Natural killer cell (primary cell): ENCODE measurements around the gene BRAT1. TPM values are rescaled to one million over a fixed set of nuclear protein-coding genes. Genes with fewer than 3 reads are reported as not detected.

Experiments used
- ATAC-seq, 3 donors: fragments of 150-1000 bp in 2 of 3; fragments of 200-7000 bp in 1 of 3; cut with Tn5 transposase; 1 replicate in 1 of 3; 2 replicates in 2 of 3; pipeline ENCODE4 v1.10.0; 2021; ENCODE audit warnings: mild to moderate bottlenecking in 2 of 3, moderate library complexity in 2 of 3
- DNase-seq, 2 donors: peaks; one replicate each; pipeline versions ENCODE4 v3.0.0 to v3.0.0-alpha.2; 2013 to 2021; ENCODE audit warnings: mixed read lengths in 1 of 2
- H3K27ac ChIP-seq: one replicate; pipeline ENCODE4 v1.5.1; 2013; ENCODE audit warnings: mild to moderate bottlenecking, low read length
- H3K27me3 ChIP-seq: one replicate; pipeline ENCODE4 v1.6.1; 2013; ENCODE audit warnings: low read length; ENCODE audit not compliant: control insufficient read depth, insufficient read depth
- H3K36me3 ChIP-seq: one replicate; pipeline ENCODE4 v1.6.1; 2013; ENCODE audit warnings: low read length; ENCODE audit not compliant: control insufficient read depth, insufficient read depth
- H3K4me1 ChIP-seq: one replicate; pipeline ENCODE4 v1.6.1; 2013; ENCODE audit warnings: low read length; ENCODE audit not compliant: control insufficient read depth, insufficient read depth
- H3K4me3 ChIP-seq: one replicate; pipeline ENCODE4 v1.5.1; 2013; ENCODE audit warnings: low read length
- H3K9me3 ChIP-seq: one replicate; pipeline ENCODE4 v1.6.1; 2013; ENCODE audit warnings: low read length; ENCODE audit not compliant: control insufficient read depth, insufficient read depth
- H3K27ac Mint-ChIP-seq, 2 donors: one replicate each; pipeline ENCODE4 v1.8.0; 2022; ENCODE audit warnings: mild to moderate bottlenecking in 2 of 2, mixed read lengths in 2 of 2, moderate library complexity in 1 of 2
- H3K27me3 Mint-ChIP-seq, 2 donors: one replicate each; pipeline ENCODE4 v1.8.0; 2022; ENCODE audit warnings: low read depth in 2 of 2, mixed read lengths in 2 of 2
- H3K36me3 Mint-ChIP-seq: one replicate; pipeline ENCODE4 v1.8.0; 2022; ENCODE audit warnings: mixed read lengths
- H3K4me1 Mint-ChIP-seq, 2 donors: one replicate each; pipeline ENCODE4 v1.8.0; 2022; ENCODE audit warnings: mixed read lengths in 2 of 2
- H3K4me3 Mint-ChIP-seq: one replicate; pipeline ENCODE4 v1.8.0; 2022; ENCODE audit warnings: mild to moderate bottlenecking, moderate library complexity, mixed read lengths
- H3K9me3 Mint-ChIP-seq, 2 donors: one replicate each; pipeline ENCODE4 v1.8.0; 2022; ENCODE audit warnings: mixed read lengths in 2 of 2
- WGBS: methylation state at CpG from one replicate; pipeline ENCODE4 v1.1.7; 2013; ENCODE audit warnings: missing lambda C conversion rate; ENCODE audit not compliant: insufficient coverage; 5-methylcytosine and 5-hydroxymethylcytosine counted together
- intact Hi-C: fragments of 100-400 bp; cut with micrococcal nuclease; formaldehyde crosslinking; loops from one replicate; pipeline ENCODE4 v1.14.2; 2022
- total RNA-seq, 4 donors: library from RNA; stranded (reverse); fragments of 120-200 nt in 1 of 4; gene quantifications; one replicate each; pipeline versions ENCODE4 v1.2.3 to v1.2.4, GENCODE V29; 2013 to 2022
- TF ChIP-seq, protein P1 (sequence below): fragments of 200-600 bp; IDR thresholded peaks from one replicate; pipeline ENCODE4 v1.8.0; 2022; ENCODE audit warnings: antibody characterized with exemption

Gene BRAT1
- total RNA-seq, 3 donors from 2014 or later (not counting 1 experiment from before 2014, with no cell fraction given), result 24.9 to 26.7 (median 25.6) TPM

DNA sequence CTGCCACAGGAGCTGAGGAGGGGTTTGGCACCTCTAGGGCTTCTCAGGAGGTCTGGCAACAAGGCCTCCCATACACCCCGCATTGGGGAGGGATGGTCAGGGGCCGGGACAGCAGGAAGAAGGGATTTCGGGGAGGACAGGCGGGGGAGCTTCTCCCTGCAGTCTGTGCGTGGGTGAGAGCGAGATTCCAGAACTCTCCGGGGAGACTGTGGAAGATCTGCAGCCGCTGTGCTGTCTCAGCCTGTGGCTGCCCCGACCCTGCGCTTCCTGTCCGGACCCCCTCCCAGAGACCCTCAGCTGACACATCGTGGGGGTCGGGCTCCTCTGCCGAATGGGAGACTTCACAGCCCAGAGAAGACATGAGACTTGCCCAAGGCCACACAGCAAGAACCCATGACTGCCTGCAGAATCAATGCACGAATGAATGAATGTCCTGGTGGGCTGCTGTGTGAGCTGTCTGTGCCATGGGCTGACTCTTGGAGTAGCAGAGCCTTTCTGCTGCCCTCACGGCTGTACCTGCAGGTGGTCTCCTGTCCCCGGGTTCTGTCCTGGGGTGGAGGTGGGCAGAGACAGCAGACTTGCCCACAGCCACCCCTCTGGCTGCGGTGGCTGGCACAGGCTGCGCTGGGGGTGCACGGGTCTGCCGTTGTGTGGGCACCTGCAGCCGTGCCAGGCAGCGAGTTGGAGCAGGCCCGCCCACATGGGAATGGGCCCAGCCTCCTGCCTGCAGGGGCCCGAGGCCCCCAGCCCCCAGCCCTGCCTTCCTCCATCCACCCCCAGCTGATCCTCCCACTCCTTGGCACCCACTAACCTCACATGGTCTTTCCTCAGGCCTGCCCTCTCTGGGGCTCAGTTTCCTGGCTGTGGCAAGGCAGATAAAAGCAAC is 52.0 kb downstream of the BRAT1 start:
- intact Hi-C loops, result no loop called here
- ATAC-seq (no peak), DNase-seq (no peak)
- no peaks in the 10 kb centered on the region for H3K36me3 Mint-ChIP-seq
- TF ChIP-seq, protein P1, sequence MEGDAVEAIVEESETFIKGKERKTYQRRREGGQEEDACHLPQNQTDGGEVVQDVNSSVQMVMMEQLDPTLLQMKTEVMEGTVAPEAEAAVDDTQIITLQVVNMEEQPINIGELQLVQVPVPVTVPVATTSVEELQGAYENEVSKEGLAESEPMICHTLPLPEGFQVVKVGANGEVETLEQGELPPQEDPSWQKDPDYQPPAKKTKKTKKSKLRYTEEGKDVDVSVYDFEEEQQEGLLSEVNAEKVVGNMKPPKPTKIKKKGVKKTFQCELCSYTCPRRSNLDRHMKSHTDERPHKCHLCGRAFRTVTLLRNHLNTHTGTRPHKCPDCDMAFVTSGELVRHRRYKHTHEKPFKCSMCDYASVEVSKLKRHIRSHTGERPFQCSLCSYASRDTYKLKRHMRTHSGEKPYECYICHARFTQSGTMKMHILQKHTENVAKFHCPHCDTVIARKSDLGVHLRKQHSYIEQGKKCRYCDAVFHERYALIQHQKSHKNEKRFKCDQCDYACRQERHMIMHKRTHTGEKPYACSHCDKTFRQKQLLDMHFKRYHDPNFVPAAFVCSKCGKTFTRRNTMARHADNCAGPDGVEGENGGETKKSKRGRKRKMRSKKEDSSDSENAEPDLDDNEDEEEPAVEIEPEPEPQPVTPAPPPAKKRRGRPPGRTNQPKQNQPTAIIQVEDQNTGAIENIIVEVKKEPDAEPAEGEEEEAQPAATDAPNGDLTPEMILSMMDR, result no peak
- Histone ChIP-seq H3K27ac (no peak overlapping the region), H3K4me3 (no peak overlapping the region), H3K4me1 (peaks cover 11% of the 10 kb centered on the region), H3K36me3 (no peaks in the 10 kb centered on the region), H3K9me3 (no peaks in the 10 kb centered on the region), H3K27me3 (no peaks in the 10 kb centered on the region)
- H3K4me1 Mint-ChIP-seq, result peaks cover 4 to 14% of the 10 kb centered on the region in 2 donors
- H3K27ac Mint-ChIP-seq, result no peak overlapping the region
- no peaks in the 10 kb centered on the region for H3K27me3 Mint-ChIP-seq
- H3K9me3 Mint-ChIP-seq, result no peaks in the 10 kb centered on the region
- 66% methylated on average over 25 of the region's 25 CpGs for WGBS
- H3K4me3 Mint-ChIP-seq, result no peak overlapping the region

DNA sequence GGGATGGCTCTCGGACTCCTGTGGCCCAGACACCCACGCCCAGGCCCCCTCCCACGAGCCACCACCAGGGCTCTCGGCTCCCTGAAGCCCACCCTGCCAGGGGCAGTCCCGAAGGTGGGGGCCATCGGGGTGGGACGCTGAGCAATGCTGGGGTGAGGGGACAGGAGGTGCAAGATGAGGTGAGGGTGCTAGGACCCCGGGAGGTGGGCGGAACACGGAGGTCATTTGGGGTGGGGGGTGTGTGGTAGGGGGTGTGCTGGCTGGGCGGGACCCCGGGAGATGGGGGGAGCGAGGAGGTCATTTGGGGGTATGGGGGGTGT is 52.7 kb downstream of the BRAT1 start:
- ATAC-seq (no peak), DNase-seq (no peak)
- H3K27me3 ChIP-seq, result peaks cover 5% of the 10 kb centered on the region
- Mint-ChIP-seq H3K4me1 (peaks cover 0 to 9% of the 10 kb centered on the region in 2 donors), H3K36me3 (no peaks in the 10 kb centered on the region), H3K27me3 (no peaks in the 10 kb centered on the region), H3K4me3 (no peak overlapping the region), H3K27ac (no peak overlapping the region), H3K9me3 (no peaks in the 10 kb centered on the region)
- H3K9me3 ChIP-seq, result no peaks in the 10 kb centered on the region
- TF ChIP-seq, protein P1, result no peak
- H3K4me1 ChIP-seq, result peaks cover 7% of the 10 kb centered on the region
- WGBS, result 91% methylated on average over 13 of the region's 13 CpGs
- H3K27ac ChIP-seq, result no peak overlapping the region
- intact Hi-C loops, result no loop called here
- no peak overlapping the region for H3K4me3 ChIP-seq
- no peaks in the 10 kb centered on the region for H3K36me3 ChIP-seq

DNA sequence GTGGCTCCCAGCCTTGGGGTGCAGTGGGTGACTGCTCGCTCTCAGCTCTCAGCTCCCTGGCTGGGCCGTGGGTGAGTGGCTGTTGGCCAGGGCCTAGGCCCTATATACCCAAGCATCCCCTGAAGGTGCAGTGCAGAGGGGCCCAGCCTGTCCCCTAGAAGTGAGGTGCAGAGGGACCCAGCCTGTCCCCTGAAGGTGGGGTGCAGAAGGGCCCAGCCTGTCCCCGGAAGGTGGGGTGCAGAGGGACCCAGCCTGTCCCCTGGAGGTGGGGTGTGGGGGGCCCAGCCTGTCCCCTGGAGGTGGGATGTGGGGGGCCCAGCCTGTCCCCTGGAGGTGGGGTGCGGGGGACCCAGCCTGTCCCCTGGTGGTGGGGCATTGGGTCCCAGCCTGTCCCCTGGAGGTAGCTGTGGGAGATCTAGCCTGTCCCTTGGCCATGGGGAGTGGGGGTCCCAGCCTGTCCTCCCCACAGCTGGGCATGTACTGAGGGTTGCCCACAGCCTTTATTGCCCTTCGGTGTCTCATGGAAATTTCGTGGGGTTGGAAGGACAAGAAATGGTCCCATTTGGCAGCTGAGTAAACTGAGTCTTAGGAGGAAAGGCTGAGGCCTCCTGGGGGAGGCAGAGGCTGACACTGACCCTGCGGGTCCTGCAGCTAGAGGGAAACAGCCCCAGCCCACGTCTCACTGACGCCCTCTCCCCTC is 53.2 kb downstream of the BRAT1 start:
- no peaks in the 10 kb centered on the region for H3K9me3 Mint-ChIP-seq
- WGBS, result 91% methylated on average over 9 of the region's 9 CpGs
- peaks cover 7% of the 10 kb centered on the region for H3K27me3 ChIP-seq
- H3K27me3 Mint-ChIP-seq, result no peaks in the 10 kb centered on the region
- DNase-seq (no peak), ATAC-seq (no peak)
- H3K4me3 Mint-ChIP-seq, result no peak overlapping the region
- TF ChIP-seq, protein P1, result no peak
- no peak overlapping the region for H3K27ac Mint-ChIP-seq
- no peak overlapping the region for H3K27ac ChIP-seq
- no peaks in the 10 kb centered on the region for H3K9me3 ChIP-seq
- H3K4me3 ChIP-seq, result no peak overlapping the region
- intact Hi-C loops, result no loop called here
- no peaks in the 10 kb centered on the region for H3K36me3 ChIP-seq
- H3K4me1 ChIP-seq, result peaks cover 2% of the 10 kb centered on the region
- no peaks in the 10 kb centered on the region for H3K36me3 Mint-ChIP-seq
- H3K4me1 Mint-ChIP-seq, result peaks cover 0 to 9% of the 10 kb centered on the region in 2 donors
